Activated CD4-positive, alpha-beta T cell treated with anti-CD3 and anti-CD28 coated beads for 24 hours (primary cell): ENCODE measurements around the gene IFIT1.
"Not testable (repeated sequence)": the region's sequence is repeated elsewhere in the genome, so short reads cannot be mapped to it uniquely, and the experiment has no call there.

Experiments
- DNase-seq, 2 donors: peaks; one replicate each; pipeline ENCODE4 v3.0.0-alpha.2; 2020; ENCODE audit warnings: low read depth in 2 of 2

Gene IFIT1

GRCh38 chr10:89399956-89400355 lies 7.5 kb downstream of the IFIT1 start:
- no peak for DNase-seq

GRCh38 chr10:89403043-89403442 lies 10.6 kb downstream of the IFIT1 start:
- DNase-seq, result no peak

DNA sequence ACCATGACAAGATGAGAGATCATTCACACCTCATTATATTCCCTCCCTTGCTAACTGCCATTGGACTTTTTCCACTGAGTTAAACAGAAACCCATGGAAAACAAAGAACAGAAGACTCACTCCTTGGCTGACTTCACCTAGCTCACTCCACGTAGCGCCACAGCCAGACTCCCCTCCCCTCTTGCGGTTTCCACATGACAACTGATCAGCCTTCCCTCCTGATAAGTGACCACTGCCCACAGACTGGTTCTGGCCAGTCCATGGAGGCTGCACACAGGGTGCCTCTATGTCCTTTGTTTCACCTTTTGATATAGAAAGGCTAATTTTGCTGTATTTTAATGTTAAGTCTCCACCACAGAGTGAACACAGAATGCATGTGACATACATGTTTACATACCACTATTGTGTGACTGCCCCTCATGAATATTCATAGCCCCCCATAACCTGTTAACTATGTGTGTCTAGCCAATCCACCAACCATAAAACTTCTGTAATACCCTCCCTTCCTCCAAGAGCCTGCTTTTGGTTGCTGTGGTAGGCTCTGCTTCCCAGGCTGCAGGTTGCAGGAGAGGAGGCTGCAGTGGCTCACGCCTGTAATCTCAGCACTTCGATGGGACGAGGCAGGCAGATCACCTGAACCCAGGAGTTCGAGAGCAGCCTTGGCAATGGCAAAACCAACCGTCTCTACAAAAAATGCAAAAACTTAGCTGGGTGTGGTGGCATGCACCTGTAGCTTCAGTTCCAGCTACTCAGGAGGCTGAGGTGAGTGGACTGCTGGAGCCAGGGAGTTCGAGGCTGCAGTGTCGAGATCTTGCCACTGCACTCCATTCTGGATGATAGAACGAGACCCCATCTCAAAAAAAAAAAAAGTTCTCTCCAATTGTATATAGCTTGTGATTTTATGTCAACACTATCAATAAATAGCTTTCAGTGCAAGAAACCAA lies 12.0 kb downstream of the IFIT1 start:
- DNase-seq, result no peak

- not testable (repeated sequence) for DNase-seq
These were observed 13.8 kb downstream of the IFIT1 start for GRCh38 chr10:89406178-89406577.

DNA sequence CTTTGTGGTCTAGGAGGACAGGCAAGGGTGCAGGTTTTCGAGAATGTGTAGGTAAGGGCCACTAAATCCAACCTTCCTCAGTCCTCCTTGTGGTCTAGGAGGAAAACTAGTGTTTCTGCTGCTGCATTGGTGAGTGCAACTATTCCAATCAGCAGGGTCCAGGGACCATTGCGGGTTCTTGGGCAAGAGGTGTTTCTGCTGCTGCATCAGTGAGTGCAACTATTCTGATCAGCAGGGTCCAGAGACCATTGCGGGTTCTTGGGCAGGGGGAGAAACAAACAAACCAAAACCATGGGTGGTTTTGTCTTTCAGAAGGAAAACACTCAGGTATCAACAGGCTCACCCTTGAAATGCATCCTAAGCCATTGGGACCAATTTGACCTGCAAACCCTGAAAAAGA lies 15.4 kb downstream of the IFIT1 start:
- DNase-seq, result not testable (repeated sequence)

GRCh38 chr10:89409282-89409681 lies 16.9 kb downstream of the IFIT1 start:
- DNase-seq, result not testable (repeated sequence)

DNA sequence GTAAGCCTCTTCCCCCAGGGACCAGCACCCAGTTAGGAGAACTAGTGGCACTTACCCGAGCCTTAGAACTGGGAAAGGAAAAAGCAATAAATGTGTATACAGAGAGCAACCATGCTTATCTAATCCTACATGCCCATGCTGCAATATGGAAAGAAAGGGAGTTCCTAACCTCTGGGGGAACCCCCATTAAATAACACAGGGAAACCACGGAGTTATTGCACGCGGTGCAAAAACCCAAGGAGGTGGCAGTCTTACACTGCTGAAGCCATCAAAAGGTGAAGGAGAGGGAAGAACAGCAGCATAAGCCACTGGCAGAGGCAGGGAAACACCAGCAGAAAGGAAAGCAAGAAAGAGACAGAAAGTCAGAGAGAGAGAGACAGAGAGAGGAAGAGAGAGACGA lies 18.1 kb downstream of the IFIT1 start:
- not testable (repeated sequence) for DNase-seq

DNA sequence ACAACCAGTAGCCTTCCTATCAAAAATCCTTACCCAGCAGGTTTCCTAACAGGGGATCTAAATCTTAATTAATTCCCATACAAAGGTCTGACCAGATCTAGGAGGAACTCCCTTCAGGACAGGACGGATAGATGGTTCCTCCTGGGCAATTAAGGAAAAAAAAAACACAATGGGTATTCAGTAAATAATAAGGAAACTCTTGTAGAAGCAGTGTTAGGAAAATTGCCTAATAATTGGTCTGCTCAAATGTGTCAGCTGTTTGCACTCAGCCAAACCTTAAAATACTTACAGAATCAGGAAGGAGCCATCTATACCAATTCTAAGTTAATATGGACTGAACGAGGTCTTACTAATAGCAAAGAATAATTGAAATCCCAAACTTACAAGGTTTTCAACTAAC lies 18.7 kb downstream of the IFIT1 start:
- not testable (repeated sequence) for DNase-seq

DNA sequence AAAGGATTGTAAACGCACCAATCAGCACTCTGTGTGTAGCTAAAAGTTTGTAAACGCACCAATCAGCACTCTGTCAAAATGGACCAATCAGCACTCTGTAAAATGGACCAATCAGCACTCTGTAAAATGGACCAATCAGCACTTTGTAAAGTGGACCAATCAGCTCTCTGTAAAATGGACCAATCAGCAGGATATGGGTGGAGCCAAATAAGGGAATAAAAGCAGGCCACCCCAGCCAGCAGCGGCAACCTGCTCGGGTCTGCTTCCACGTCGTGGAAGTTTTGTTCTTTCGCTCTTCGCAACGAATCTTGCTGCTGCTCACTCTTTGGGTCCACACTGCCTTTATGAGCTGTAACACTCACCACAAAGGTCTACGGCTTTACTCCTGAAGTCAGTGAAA lies 19.9 kb downstream of the IFIT1 start:
- not testable (repeated sequence) for DNase-seq

DNA sequence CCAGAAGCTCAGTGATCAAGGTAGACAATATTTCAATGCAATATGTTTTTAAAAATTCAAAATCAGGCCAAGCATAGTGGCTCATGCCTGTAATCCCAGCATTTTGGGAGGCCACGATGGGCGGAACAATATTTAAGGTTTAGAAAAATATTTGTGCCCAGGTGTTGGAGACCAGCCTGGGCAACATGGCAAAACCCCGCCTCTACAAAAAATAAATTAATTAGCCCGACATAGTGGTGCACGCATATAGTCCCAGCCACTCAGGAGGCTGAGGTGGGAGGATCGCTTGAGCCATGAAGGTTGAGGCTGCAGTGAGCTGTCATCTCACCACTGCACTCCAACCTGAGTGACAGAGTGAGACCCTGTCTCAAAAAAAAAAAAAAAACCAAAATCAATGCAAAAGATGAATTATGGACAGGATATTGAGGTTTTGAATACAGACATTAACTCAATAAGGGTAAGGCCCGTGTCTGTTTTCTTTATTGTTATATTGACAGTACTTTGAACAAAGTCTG lies 21.0 kb downstream of the IFIT1 start:
- no peak for DNase-seq

- peak in 1 of 2 donors; percentile 42 for DNase-seq
These were observed 21.9 kb downstream of the IFIT1 start, which contains the start of gene IFIT5 for GRCh38 chr10:89414146-89414878. Gene IFIT5, plus strand, starts transcription at chr10:89414568. Its CDS starts 231 bp downstream, at chr10:89414799.

GRCh38 chr10:89414879-89415821 lies 22.7 kb downstream of the IFIT1 start:
- peak in 1 of 2 donors; percentile 17 for DNase-seq

GRCh38 chr10:89416465-89416864 lies 24.0 kb downstream of the IFIT1 start:
- DNase-seq, result no peak

GRCh38 chr10:89419548-89419947 lies 27.1 kb downstream of the IFIT1 start:
- DNase-seq, result no peak

DNA sequence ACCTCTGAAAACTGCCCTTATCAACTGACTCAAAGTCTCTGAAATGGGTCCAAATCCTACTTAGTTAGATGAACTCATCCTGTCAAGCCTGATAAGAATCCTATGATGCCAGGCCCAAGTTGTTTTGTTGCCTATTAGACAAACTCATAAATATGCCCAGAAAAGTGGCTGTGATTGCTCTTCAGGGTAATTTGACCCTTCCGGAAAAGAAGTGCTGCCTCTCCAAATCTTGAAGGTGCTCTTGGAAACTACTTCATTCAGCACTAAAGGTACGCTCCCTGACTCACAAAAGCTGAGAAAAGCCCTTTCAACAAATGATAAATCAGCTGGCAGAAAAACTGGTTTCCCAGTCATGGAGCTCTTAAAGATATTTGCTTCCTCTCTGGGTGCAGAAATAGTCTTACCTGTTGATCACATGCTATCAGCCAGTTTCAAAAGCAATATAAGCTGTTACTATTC lies 28.6 kb downstream of the IFIT1 start:
- no peak for DNase-seq

DNA sequence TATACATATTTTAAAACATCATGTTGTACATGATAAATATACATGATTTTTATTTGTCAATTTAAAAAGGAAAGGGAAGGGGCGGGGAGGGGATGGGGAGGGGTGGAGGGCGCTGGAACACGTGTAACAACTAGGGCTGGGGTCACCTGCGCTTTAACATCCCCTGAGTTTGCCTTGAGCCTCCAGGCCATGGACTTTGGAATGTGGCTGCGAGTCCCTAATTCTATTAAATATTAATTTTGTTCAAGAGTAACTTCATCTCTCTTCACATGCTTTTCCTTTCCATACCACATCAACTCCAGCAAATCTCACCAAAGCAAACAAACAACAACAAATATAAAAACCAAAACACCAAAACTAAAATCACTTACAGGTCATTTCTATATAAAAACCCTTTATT lies 32.6 kb downstream of the IFIT1 start:
- no peak for DNase-seq

DNA sequence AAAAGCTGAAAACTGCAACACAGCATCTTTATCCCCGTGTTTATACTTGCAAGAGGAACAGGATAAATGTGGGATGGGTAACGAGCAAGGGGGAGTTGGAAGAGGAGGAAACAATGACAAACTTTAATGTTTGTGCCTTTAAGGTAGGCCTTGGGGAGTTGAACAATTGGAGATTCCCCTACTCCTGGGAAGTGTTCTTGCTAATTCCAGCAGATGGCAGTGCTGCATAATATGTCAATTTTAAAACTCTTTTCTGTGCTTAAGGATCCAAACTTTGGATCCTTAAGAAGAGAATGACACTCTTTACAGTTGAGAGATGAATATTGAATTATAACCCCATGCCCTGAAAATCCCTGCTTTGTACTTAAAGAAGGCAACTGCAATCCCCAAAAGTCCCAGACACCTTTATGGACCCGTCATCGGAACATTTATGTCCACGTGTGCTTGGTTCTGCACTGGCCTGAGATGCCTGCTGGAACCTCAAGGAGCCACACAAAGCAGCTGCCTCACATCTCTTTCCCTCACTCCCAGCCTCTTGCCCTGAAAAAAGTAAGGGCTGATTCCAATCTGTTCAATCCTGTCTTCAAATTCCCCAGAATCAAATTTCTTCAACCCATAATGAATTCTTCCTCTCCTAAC lies 33.9 kb downstream of the IFIT1 start:
- no peak for DNase-seq

- DNase-seq, result no peak
These were observed 35.2 kb downstream of the IFIT1 start for GRCh38 chr10:89427629-89428028.

GRCh38 chr10:89428877-89429276 lies 36.5 kb downstream of the IFIT1 start:
- no peak for DNase-seq

- no peak for DNase-seq
These were observed 39.6 kb downstream of the IFIT1 start for GRCh38 chr10:89431977-89432376.

DNA sequence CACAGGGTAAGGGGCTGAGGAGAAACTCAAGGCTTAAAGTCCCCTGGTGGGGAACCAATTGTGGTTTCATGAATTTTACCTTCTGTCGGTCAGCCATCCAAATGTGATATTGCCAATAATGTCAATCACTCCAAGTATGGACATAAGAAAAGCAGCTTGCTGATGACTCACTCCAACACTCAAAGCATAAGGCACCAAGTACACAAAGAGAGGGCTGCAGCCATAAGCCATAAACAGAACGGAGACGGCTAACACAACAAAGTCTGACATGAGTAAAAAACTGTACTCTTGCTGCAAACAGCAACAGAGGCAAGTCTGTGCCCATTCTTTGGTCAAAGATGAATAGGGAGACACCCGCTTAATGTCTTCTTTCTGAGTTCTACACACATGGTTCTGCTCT lies 46.1 kb downstream of the IFIT1 start:
- no peak for DNase-seq
